Effector memory CD8-positive, alpha-beta T cell (primary cell): ENCODE measurements around the gene MUC5AC.

Experiments
- ATAC-seq: fragments of 150-1000 bp; cut with Tn5 transposase; replicated peaks from 2 replicates; pipeline ENCODE4 v1.10.0; 2021; ENCODE audit warnings: mild to moderate bottlenecking, moderate library complexity
- DNase-seq, 3 experiments: peaks; one replicate each; pipeline ENCODE4 v3.0.0; 2021
- H3K27ac Mint-ChIP-seq, 2 donors: one replicate each; pipeline ENCODE4 v1.8.0; 2022; ENCODE audit warnings: mild to moderate bottlenecking in 2 of 2, mixed read lengths in 2 of 2, moderate library complexity in 2 of 2
- H3K27me3 Mint-ChIP-seq, 2 donors: one replicate each; pipeline ENCODE4 v1.8.0; 2022; ENCODE audit warnings: mixed read lengths in 2 of 2
- H3K36me3 Mint-ChIP-seq: one replicate; pipeline ENCODE4 v1.8.0; 2022; ENCODE audit warnings: mild to moderate bottlenecking, moderate library complexity, mixed read lengths; ENCODE audit not compliant: insufficient read depth
- H3K4me1 Mint-ChIP-seq, 2 donors: one replicate each; pipeline ENCODE4 v1.8.0; 2022; ENCODE audit warnings: low read depth in 2 of 2, mixed read lengths in 2 of 2
- H3K4me3 Mint-ChIP-seq, 2 donors: one replicate each; pipeline ENCODE4 v1.8.0; 2022; ENCODE audit warnings: mild to moderate bottlenecking in 2 of 2, mixed read lengths in 2 of 2, moderate library complexity in 2 of 2
- H3K9me3 Mint-ChIP-seq, 2 donors: one replicate each; pipeline ENCODE4 v1.8.0; 2022; ENCODE audit warnings: mixed read lengths in 2 of 2

MUC5AC gene

GRCh38 chr11:1117992-1118391 is 39.8 kb upstream of the MUC5AC start:
- Mint-ChIP-seq H3K27ac (no peak overlapping the region), H3K27me3 (peaks cover 3 to 50% of the 10 kb centered on the region in 2 donors), H3K4me1 (peaks cover 0 to 5% of the 10 kb centered on the region in 2 donors), H3K9me3 (no peaks in the 10 kb centered on the region), H3K4me3 (no peak overlapping the region), H3K36me3 (peaks cover 9% of the 10 kb centered on the region)
- DNase-seq (no peak), ATAC-seq (no peak)

GRCh38 chr11:1118755-1119603 is 38.8 kb upstream of the MUC5AC start:
- peaks cover 0 to 5% of the 10 kb centered on the region in 2 donors for H3K4me1 Mint-ChIP-seq
- peaks cover 9% of the 10 kb centered on the region for H3K36me3 Mint-ChIP-seq

GRCh38 chr11:1119604-1120146 is 38.1 kb upstream of the MUC5AC start:
- peaks cover 2 to 8% of the 10 kb centered on the region in 2 donors for H3K9me3 Mint-ChIP-seq
- peaks cover 0 to 3% of the 10 kb centered on the region in 2 donors for H3K4me1 Mint-ChIP-seq
- no peak overlapping the region for H3K27ac Mint-ChIP-seq
- ATAC-seq, result no peak
- H3K36me3 Mint-ChIP-seq, result peaks cover 9% of the 10 kb centered on the region
- DNase-seq, result no peak
- no peak overlapping the region for H3K4me3 Mint-ChIP-seq
- peaks cover 8 to 56% of the 10 kb centered on the region in 2 donors for H3K27me3 Mint-ChIP-seq

More at GRCh38 chr11:1118755-1119603, 38.8 kb upstream of the MUC5AC start:
- H3K4me3 Mint-ChIP-seq, result no peak overlapping the region
- peaks cover 8 to 56% of the 10 kb centered on the region in 2 donors for H3K27me3 Mint-ChIP-seq
- DNase-seq (no peak), ATAC-seq (no peak)
- H3K27ac Mint-ChIP-seq, result no peak overlapping the region
- peaks cover 0 to 1% of the 10 kb centered on the region in 2 donors for H3K9me3 Mint-ChIP-seq

GRCh38 chr11:1120532-1121330 is 37.0 kb upstream of the MUC5AC start:
- ATAC-seq (no peak), DNase-seq (no peak)
- Mint-ChIP-seq H3K4me1 (no peaks in the 10 kb centered on the region), H3K36me3 (peaks cover 9% of the 10 kb centered on the region), H3K4me3 (no peak overlapping the region), H3K27ac (no peak overlapping the region), H3K9me3 (peaks cover 8 to 15% of the 10 kb centered on the region in 2 donors), H3K27me3 (peaks cover 8 to 56% of the 10 kb centered on the region in 2 donors)

- no peak for ATAC-seq
- Mint-ChIP-seq H3K27ac (no peak overlapping the region), H3K27me3 (peaks cover 8 to 54% of the 10 kb centered on the region in 2 donors), H3K4me1 (no peaks in the 10 kb centered on the region), H3K36me3 (peaks cover 9% of the 10 kb centered on the region), H3K9me3 (peaks cover 8 to 15% of the 10 kb centered on the region in 2 donors), H3K4me3 (no peak overlapping the region)
- no peak for DNase-seq
Measured at GRCh38 chr11:1121331-1121812, 36.4 kb upstream of the MUC5AC start.

GRCh38 chr11:1121813-1122663 is 35.7 kb upstream of the MUC5AC start:
- H3K4me1 Mint-ChIP-seq, result no peaks in the 10 kb centered on the region
- peaks cover 8 to 48% of the 10 kb centered on the region in 2 donors for H3K27me3 Mint-ChIP-seq
- no peak overlapping the region for H3K4me3 Mint-ChIP-seq
- H3K27ac Mint-ChIP-seq, result no peak overlapping the region
- H3K36me3 Mint-ChIP-seq, result peaks cover 7% of the 10 kb centered on the region
- ATAC-seq (no peak), DNase-seq (no peak)
- H3K9me3 Mint-ChIP-seq, result peaks cover 8 to 15% of the 10 kb centered on the region in 2 donors

- H3K27me3 Mint-ChIP-seq, result peaks cover 8 to 48% of the 10 kb centered on the region in 2 donors
- H3K36me3 Mint-ChIP-seq, result peaks cover under 1% of the 10 kb centered on the region
- no peak overlapping the region for H3K4me3 Mint-ChIP-seq
- no peaks in the 10 kb centered on the region for H3K4me1 Mint-ChIP-seq
- DNase-seq, result no peak
- peaks cover 8 to 15% of the 10 kb centered on the region in 2 donors for H3K9me3 Mint-ChIP-seq
- H3K27ac Mint-ChIP-seq, result no peak overlapping the region
- ATAC-seq, result no peak
Measured at GRCh38 chr11:1122664-1123002, 35.1 kb upstream of the MUC5AC start.

GRCh38 chr11:1123970-1124369 is 33.8 kb upstream of the MUC5AC start:
- Mint-ChIP-seq H3K4me3 (no peak overlapping the region), H3K4me1 (no peaks in the 10 kb centered on the region), H3K27ac (no peak overlapping the region), H3K36me3 (no peaks in the 10 kb centered on the region), H3K27me3 (peaks cover 8 to 40% of the 10 kb centered on the region in 2 donors), H3K9me3 (peaks cover 8 to 15% of the 10 kb centered on the region in 2 donors)
- DNase-seq (no peak), ATAC-seq (no peak)

- no peak for ATAC-seq
- Mint-ChIP-seq H3K9me3 (peaks cover 8 to 15% of the 10 kb centered on the region in 2 donors), H3K36me3 (no peaks in the 10 kb centered on the region), H3K27ac (no peak overlapping the region), H3K27me3 (peaks cover 8 to 39% of the 10 kb centered on the region in 2 donors), H3K4me3 (no peak overlapping the region), H3K4me1 (no peaks in the 10 kb centered on the region)
- no peak for DNase-seq
Measured at GRCh38 chr11:1125803-1126202, 31.9 kb upstream of the MUC5AC start.

GRCh38 chr11:1126491-1126926 is 31.2 kb upstream of the MUC5AC start:
- Mint-ChIP-seq H3K27ac (no peak overlapping the region), H3K36me3 (no peaks in the 10 kb centered on the region), H3K27me3 (peaks cover 10 to 39% of the 10 kb centered on the region in 2 donors), H3K4me1 (no peaks in the 10 kb centered on the region), H3K4me3 (no peak overlapping the region), H3K9me3 (peaks cover 8 to 15% of the 10 kb centered on the region in 2 donors)
- ATAC-seq (no peak), DNase-seq (no peak)

- DNase-seq (no peak), ATAC-seq (no peak)
- no peaks in the 10 kb centered on the region for H3K4me1 Mint-ChIP-seq
- H3K27me3 Mint-ChIP-seq, result peaks cover 16 to 39% of the 10 kb centered on the region in 2 donors
- peaks cover 8 to 15% of the 10 kb centered on the region in 2 donors for H3K9me3 Mint-ChIP-seq
- no peaks in the 10 kb centered on the region for H3K36me3 Mint-ChIP-seq
- no peak overlapping the region for H3K27ac Mint-ChIP-seq
- no peak overlapping the region for H3K4me3 Mint-ChIP-seq
Measured at GRCh38 chr11:1126935-1127663, 30.7 kb upstream of the MUC5AC start.

GRCh38 chr11:1127664-1128162 is 30.0 kb upstream of the MUC5AC start:
- ATAC-seq, result no peak
- DNase-seq, result no peak
- Mint-ChIP-seq H3K27me3 (peaks cover 16 to 36% of the 10 kb centered on the region in 2 donors), H3K27ac (no peak overlapping the region), H3K4me1 (no peaks in the 10 kb centered on the region), H3K4me3 (no peak overlapping the region), H3K36me3 (no peaks in the 10 kb centered on the region), H3K9me3 (peaks cover 8 to 15% of the 10 kb centered on the region in 2 donors)
